AG04450 (cell line): ENCODE results near the gene SFMBT2. TPM values are rescaled to one million over a fixed set of nuclear protein-coding genes. Genes with fewer than 3 reads are reported as not detected.

Source experiments
- CTCF ChIA-PET: fragments of 300-600, 350-600 bp; formaldehyde crosslinking; extraction: SDS; loops from one replicate; lab custom pipeline; 2022; ENCODE audit warnings: antibody characterized with exemption, inconsistent platforms; lab: Charles Lee
- POLR2A ChIA-PET: fragments of 350-600 bp; formaldehyde crosslinking; extraction: SDS; loops from one replicate; lab custom pipeline; 2021; ENCODE audit warnings: antibody characterized with exemption, inconsistent platforms; lab: Yijun Ruan, JAX
- DNase-seq: peaks from one replicate; pipeline ENCODE4 v3.0.0-alpha.2; 2011; ENCODE audit warnings: low read depth, low spot score
- H3K27ac ChIP-seq: one replicate; pipeline ENCODE4 v1.5.1; 2012; ENCODE audit warnings: low read depth, low read length, control low read depth
- H3K27me3 ChIP-seq: one replicate; pipeline ENCODE4 v1.6.0; 2012; ENCODE audit warnings: low read length; ENCODE audit not compliant: control insufficient read depth, insufficient read depth
- H3K4me3 ChIP-seq: 2 replicates; pipeline ENCODE4 v1.5.1; 2011; ENCODE audit warnings: mild to moderate bottlenecking, low read depth, low read length, control low read depth
- H3K9me3 ChIP-seq: 2 replicates; pipeline ENCODE4 v1.5.1; 2012; ENCODE audit warnings: low read length; ENCODE audit not compliant: control insufficient read depth, insufficient read depth
- polyA plus RNA-seq: library from polyadenylated mRNA; depleted of rRNA; stranded (reverse); fragments of >200 nt; gene quantifications from 2 replicates; pipeline ENCODE4 v1.2.3, GENCODE V29; 2011
- TF ChIP-seq, protein P1 (sequence below): IDR thresholded peaks from 2 replicates; pipeline ENCODE4 v1.5.1; 2011; ENCODE audit warnings: low read depth, low read length, control low read depth, inconsistent platforms

Gene SFMBT2
- polyA plus RNA-seq, 1 experiment: 1.4 TPM

DNA sequence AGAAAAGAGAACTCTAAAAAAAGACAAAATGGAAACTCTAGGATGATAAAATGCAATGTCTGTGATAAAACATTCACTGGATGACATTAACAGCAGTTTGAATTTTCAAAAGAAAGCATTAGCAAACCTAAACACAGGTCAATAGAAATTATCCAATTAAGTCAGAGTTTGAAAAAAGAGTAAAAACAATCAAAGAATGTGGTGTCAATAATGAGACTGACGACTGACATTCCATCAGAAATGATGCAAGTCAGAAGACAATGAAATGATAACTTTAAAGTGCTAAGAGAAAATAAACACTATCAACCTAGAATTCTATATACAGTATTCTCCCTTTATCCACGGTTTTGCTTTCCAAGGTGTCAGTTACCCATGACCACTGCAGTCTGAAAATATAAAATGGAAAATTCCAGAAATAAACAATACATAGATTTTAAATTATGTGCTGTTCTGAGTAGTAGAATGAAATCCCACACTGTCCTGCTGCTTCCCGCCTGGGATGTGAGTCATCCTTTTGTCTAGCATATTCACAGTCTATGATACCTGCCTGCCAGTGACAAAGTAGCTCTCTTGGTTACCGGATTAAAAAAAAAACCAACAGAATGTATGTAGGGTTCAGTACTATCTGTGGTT is 38.3 kb upstream of the SFMBT2 start:
- no peaks in the 10 kb centered on the region for H3K9me3 ChIP-seq
- ChIA-PET CTCF (no interaction called here), POLR2A (no interaction called here)
- H3K27me3 ChIP-seq: no peaks in the 10 kb centered on the region
- no peak overlapping the region for H3K4me3 ChIP-seq
- DNase-seq: no peak
- H3K27ac ChIP-seq: no peak overlapping the region
- TF ChIP-seq, protein P1, sequence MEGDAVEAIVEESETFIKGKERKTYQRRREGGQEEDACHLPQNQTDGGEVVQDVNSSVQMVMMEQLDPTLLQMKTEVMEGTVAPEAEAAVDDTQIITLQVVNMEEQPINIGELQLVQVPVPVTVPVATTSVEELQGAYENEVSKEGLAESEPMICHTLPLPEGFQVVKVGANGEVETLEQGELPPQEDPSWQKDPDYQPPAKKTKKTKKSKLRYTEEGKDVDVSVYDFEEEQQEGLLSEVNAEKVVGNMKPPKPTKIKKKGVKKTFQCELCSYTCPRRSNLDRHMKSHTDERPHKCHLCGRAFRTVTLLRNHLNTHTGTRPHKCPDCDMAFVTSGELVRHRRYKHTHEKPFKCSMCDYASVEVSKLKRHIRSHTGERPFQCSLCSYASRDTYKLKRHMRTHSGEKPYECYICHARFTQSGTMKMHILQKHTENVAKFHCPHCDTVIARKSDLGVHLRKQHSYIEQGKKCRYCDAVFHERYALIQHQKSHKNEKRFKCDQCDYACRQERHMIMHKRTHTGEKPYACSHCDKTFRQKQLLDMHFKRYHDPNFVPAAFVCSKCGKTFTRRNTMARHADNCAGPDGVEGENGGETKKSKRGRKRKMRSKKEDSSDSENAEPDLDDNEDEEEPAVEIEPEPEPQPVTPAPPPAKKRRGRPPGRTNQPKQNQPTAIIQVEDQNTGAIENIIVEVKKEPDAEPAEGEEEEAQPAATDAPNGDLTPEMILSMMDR: no peak

DNA sequence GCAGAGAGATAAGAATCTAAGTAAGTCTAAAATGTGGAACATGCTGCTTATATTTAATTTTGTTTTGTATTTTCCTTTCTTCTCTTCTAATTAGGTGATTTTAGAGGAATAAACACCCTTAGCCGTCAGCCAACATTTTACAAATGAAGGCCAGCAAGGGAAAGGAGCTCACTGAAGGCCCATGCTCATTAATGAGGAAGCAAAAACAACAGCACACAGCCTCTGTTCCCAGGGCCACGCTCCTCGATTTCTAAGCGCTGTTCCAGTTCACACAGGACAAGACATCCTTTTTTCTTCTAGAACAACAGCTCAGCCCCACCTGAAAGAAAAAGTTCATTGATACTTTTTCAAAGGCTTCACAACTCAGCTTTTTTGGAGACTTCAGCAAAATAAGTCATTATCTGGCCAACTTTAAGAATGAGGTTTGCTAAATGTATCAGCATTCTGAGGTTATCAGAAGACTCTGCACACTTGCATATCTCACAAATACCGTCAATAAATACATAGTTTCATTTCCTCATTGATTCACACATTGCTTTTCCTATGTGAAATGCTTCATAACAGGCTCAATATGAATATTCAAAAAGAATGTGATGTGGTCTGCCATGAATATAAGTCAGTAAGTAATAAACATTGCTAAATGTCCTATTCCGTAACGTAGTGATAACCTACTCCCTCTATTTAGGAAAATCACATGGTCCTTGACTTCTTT is 34.8 kb upstream of the SFMBT2 start:
- DNase-seq: no peak
- Histone ChIP-seq H3K4me3 (no peak overlapping the region), H3K9me3 (no peaks in the 10 kb centered on the region), H3K27ac (no peak overlapping the region), H3K27me3 (no peaks in the 10 kb centered on the region)
- TF ChIP-seq, protein P1: no peak
- ChIA-PET POLR2A (no interaction called here), CTCF (no interaction called here)

DNA sequence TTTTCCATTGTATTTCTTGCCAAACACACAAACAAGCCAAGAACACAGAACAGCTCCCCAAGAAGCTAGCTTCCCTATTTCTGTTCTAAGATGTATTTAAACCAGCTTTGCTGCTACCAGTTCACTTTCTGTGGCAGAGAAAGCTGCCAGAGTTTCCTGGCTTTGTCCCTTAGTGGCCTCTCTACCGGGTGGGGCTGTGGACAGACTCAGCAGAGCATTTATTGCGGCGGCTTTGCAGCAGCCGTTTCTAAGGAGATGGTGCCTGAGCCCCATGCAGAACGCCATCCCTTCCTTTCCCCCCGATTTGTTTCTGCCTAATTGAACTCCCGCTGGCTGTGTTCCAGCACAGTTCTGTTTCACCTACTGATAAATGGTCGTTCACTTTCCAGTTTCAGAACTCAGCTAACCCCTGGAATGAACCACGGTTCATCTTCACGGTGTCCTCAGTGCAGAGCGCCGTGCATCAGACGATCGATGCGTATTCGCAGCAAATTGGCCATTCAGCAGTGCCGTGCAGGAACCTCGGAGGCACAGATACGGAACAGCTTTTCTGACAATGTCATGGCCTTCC is 33.8 kb upstream of the SFMBT2 start:
- ChIA-PET CTCF (no interaction called here), POLR2A (no interaction called here)
- no peak overlapping the region for H3K27ac ChIP-seq
- H3K9me3 ChIP-seq: no peaks in the 10 kb centered on the region
- TF ChIP-seq, protein P1: no peak
- H3K4me3 ChIP-seq: no peak overlapping the region
- DNase-seq: no peak
- no peaks in the 10 kb centered on the region for H3K27me3 ChIP-seq

DNA sequence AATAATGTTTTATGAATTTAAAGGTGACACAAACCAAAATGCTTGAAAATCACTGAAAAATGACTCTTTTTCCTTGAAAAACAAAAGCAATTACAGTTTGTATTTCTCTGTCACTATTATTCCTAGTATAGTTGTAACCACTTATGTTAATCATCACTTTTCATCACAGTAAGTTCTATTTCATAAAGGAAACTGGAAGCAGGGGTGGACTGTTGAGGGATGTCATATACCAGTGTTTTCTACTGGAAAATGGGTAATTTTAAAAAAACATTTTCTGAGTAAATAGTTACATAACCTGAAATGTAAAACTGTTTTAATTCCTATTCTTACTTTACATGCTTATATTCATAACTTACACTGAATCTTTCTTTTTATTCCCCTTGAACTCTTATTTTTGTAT is 32.2 kb upstream of the SFMBT2 start:
- ChIA-PET POLR2A (no interaction called here), CTCF (no interaction called here)
- Histone ChIP-seq H3K4me3 (no peak overlapping the region), H3K27ac (no peak overlapping the region), H3K9me3 (no peaks in the 10 kb centered on the region), H3K27me3 (no peaks in the 10 kb centered on the region)
- no peak for DNase-seq
- TF ChIP-seq, protein P1: no peak
